B cell (primary cell): ENCODE data around the gene NCOR1. TPM values are rescaled to one million over a fixed set of nuclear protein-coding genes. Genes with fewer than 3 reads are reported as not detected.

Experiments used
- ATAC-seq: fragments of 200-7000 bp; cut with Tn5 transposase; one replicate; pipeline ENCODE4 v1.10.0; 2021; ENCODE audit warnings: low read depth, mild to moderate bottlenecking, moderate number of reproducible peaks, moderate library complexity
- CTCF ChIA-PET: fragments of 350-600 bp; sonication (Branson Sonifier 250); formaldehyde crosslinking; loops from one replicate; lab custom pipeline; 2021; ENCODE audit warnings: antibody characterized with exemption, inconsistent platforms; lab: Charles Lee
- POLR2A ChIA-PET: fragments of 350-600 bp; sonication (Branson Sonifier 250); formaldehyde crosslinking; loops from one replicate; lab custom pipeline; 2021; ENCODE audit warnings: antibody characterized with exemption; lab: Charles Lee
- DNase-seq: peaks from one replicate; pipeline ENCODE4 v3.0.0; 2013
- H2AFZ ChIP-seq: 2 replicates; pipeline ENCODE4 v1.6.1; 2012; ENCODE audit warnings: mild to moderate bottlenecking, low read depth, low read length; ENCODE audit not compliant: insufficient read depth, poor library complexity, severe bottlenecking
- H3K27ac ChIP-seq, 2 donors: 1 replicate in 1 of 2; 2 replicates in 1 of 2; pipeline ENCODE4 v1.5.1; 2012 to 2013; ENCODE audit warnings: low read length in 2 of 2, mild to moderate bottlenecking in 2 of 2, moderate library complexity in 1 of 2
- H3K27me3 ChIP-seq, 4 experiments: fragments of 200-600 bp in 1 of 4; sonication (generic) in 1 of 4; replicated peaks in 1 of 4; 1 replicate in 2 of 4; 2 replicates in 2 of 4; pipeline versions ENCODE4 v1.6.1 to v1.7.0; 2013 to 2016; ENCODE audit warnings: low read length in 3 of 4, mild to moderate bottlenecking in 2 of 4, mixed read lengths in 1 of 4, moderate library complexity in 1 of 4; ENCODE audit not compliant: insufficient read depth in 4 of 4, control insufficient read depth in 3 of 4; ENCODE audit errors: control extremely low read depth in 1 of 4
- H3K36me3 ChIP-seq, 2 experiments: replicated peaks in 1 of 2; 1 replicate in 1 of 2; 2 replicates in 1 of 2; pipeline versions ENCODE4 v1.6.1 to v1.7.1; 2013; ENCODE audit warnings: low read length in 1 of 2; ENCODE audit not compliant: insufficient read depth in 2 of 2, control insufficient read depth in 1 of 2; ENCODE audit errors: control extremely low read depth in 1 of 2, extremely low read depth in 1 of 2
- H3K4me1 ChIP-seq, 2 donors: fragments of 200-600 bp in 1 of 2; sonication (generic) in 1 of 2; 1 replicate in 1 of 2; 2 replicates in 1 of 2; pipeline versions ENCODE4 v1.5.1 to v1.6.1; 2013 to 2017; ENCODE audit warnings: low read length in 2 of 2; ENCODE audit not compliant: control insufficient read depth in 2 of 2, insufficient read depth in 2 of 2
- H3K4me2 ChIP-seq: replicated peaks from 2 replicates; pipeline ENCODE3; 2012; ENCODE audit warnings: mild to moderate bottlenecking, low read depth, low read length; ENCODE audit not compliant: poor library complexity, severe bottlenecking
- H3K4me3 ChIP-seq, 5 experiments: fragments of 200-600 bp in 1 of 5; sonication (generic) in 1 of 5; 1 replicate in 3 of 5; 2 replicates in 2 of 5; pipeline versions ENCODE4 v1.5.1 to v1.7.0; 2011 to 2016; ENCODE audit warnings: low read length in 4 of 5, mild to moderate bottlenecking in 4 of 5, low read depth in 2 of 5, control low read depth in 1 of 5, moderate library complexity in 1 of 5; ENCODE audit not compliant: insufficient read depth in 1 of 5; ENCODE audit errors: control extremely low read depth in 1 of 5, extremely low read depth in 1 of 5
- H3K79me2 ChIP-seq: fragments of 200-600 bp; sonication (generic); one replicate; pipeline ENCODE4 v1.6.0; 2016; ENCODE audit warnings: low read length; ENCODE audit not compliant: control insufficient read depth, insufficient read depth
- H3K9ac ChIP-seq: fragments of 200-600 bp; sonication (generic); 2 replicates; pipeline ENCODE4 v1.6.1; 2017; ENCODE audit warnings: mild to moderate bottlenecking, low read length, moderate library complexity
- H3K9me3 ChIP-seq, 3 donors: one replicate each; pipeline versions ENCODE4 v1.6.1 to v1.7.1; 2013; ENCODE audit warnings: low read length in 2 of 3; ENCODE audit not compliant: control insufficient read depth in 2 of 3, insufficient read depth in 1 of 3; ENCODE audit errors: control extremely low read depth in 1 of 3
- H4K20me1 ChIP-seq: 2 replicates; pipeline ENCODE4 v1.6.0; 2012; ENCODE audit warnings: mild to moderate bottlenecking, low read length; ENCODE audit not compliant: insufficient read depth, control insufficient read depth, poor library complexity, severe bottlenecking
- H3K27ac Mint-ChIP-seq: one replicate; pipeline ENCODE4 v1.8.0; 2021; ENCODE audit warnings: mixed read lengths
- H3K27me3 Mint-ChIP-seq: one replicate; pipeline ENCODE4 v1.8.0; 2021; ENCODE audit warnings: mixed read lengths
- H3K4me1 Mint-ChIP-seq: one replicate; pipeline ENCODE4 v1.8.0; 2021; ENCODE audit warnings: mixed read lengths
- H3K4me3 Mint-ChIP-seq: one replicate; pipeline ENCODE4 v1.8.0; 2021; ENCODE audit warnings: mixed read lengths
- H3K9me3 Mint-ChIP-seq: one replicate; pipeline ENCODE4 v1.8.0; 2022; ENCODE audit warnings: mixed read lengths; ENCODE audit not compliant: insufficient read depth
- EZH2 ChIP-seq: IDR thresholded peaks from 2 replicates; pipeline ENCODE4 v1.6.1; 2012; ENCODE audit warnings: borderline replicate concordance, low read depth, mild to moderate bottlenecking, moderate library complexity, low read length; ENCODE audit not compliant: insufficient read depth, poor library complexity, severe bottlenecking
- WGBS: methylation state at CpG from one replicate; pipeline ENCODE4 v1.1.5; 2013; ENCODE audit warnings: missing lambda C conversion rate; ENCODE audit not compliant: insufficient coverage; 5-methylcytosine and 5-hydroxymethylcytosine counted together
- intact Hi-C: fragments of 100-400 bp; cut with micrococcal nuclease; formaldehyde crosslinking; loops from one replicate; pipeline ENCODE4 v1.10.0; 2022
- polyA plus RNA-seq: library from polyadenylated mRNA; depleted of rRNA; stranded (reverse); fragments of >200 nt; gene quantifications from 2 replicates; pipeline ENCODE4 v1.2.3, GENCODE V29; 2012
- total RNA-seq, 2 donors: library from RNA; stranded (reverse); fragments of 120-200 nt in 1 of 2; gene quantifications; 1 replicate in 1 of 2; 2 replicates in 1 of 2; pipeline versions ENCODE4 v1.2.3 to v1.2.4, GENCODE V29; 2013 to 2022
- TF ChIP-seq, protein P1 (sequence below): fragments of 200-600 bp; IDR thresholded peaks from one replicate; pipeline ENCODE4 v1.8.0; 2022; ENCODE audit warnings: antibody characterized with exemption, mild to moderate bottlenecking

The NCOR1 gene
- total and polyA plus RNA-seq, 2 donors (not counting 1 experiment from before 2014, with no cell fraction given), result 46.3 to 217 TPM

DNA sequence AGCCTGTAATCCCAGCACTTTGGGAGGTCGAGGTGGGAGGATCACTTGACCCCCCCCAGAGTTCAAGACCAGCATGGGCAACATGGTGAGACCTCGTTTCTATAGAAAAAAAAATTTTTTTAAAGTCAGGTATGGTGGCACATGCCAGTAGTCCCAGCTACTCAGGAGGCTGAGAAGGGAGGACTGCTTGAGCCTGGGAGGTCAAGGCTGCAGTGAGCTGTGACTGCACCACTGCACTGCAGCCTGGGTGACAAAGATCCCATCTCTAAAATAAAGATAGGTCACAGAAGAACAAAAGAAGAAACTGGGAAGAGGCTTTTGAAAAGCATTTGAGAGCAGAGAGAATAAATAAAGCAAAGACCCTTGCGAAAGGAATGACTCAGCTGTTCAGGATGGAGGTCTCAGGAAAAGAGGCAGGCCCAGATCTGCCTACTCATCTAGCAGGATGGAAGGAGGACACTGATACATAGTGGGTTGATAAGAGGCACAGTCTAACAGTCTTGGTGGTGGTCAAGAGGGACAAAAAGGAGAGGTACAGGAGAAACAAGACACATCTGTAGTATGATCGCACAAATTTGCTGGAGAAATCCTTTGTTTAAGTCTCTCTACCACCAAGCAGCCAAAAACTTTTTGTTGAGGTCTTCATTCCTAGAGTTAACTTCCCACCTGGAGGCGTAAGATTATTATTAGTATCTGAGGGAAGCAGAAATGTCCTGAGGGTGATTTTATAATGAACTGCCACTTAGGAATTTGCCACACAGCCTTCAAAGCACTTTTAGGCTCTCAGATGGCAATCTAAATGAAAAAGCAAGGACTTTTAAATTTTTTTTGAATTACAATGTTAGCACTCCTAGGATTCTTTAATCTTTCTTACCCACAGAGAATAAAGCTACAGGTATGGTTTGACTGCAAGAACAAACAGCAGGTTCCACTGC, 233.4 kb downstream of the NCOR1 start:
- H3K27me3 ChIP-seq, result no peaks in the 10 kb centered on the region
- H3K9ac ChIP-seq, result no peak overlapping the region
- Mint-ChIP-seq H3K27me3 (no peaks in the 10 kb centered on the region), H3K9me3 (no peaks in the 10 kb centered on the region), H3K4me3 (no peak overlapping the region), H3K27ac (no peak overlapping the region), H3K4me1 (peaks cover 10% of the 10 kb centered on the region)
- no peak overlapping the region for H3K4me2 ChIP-seq
- peaks cover 0 to 6% of the 10 kb centered on the region in 2 donors for H3K4me1 ChIP-seq
- TF ChIP-seq EZH2, result no peak
- TF ChIP-seq, protein P1, sequence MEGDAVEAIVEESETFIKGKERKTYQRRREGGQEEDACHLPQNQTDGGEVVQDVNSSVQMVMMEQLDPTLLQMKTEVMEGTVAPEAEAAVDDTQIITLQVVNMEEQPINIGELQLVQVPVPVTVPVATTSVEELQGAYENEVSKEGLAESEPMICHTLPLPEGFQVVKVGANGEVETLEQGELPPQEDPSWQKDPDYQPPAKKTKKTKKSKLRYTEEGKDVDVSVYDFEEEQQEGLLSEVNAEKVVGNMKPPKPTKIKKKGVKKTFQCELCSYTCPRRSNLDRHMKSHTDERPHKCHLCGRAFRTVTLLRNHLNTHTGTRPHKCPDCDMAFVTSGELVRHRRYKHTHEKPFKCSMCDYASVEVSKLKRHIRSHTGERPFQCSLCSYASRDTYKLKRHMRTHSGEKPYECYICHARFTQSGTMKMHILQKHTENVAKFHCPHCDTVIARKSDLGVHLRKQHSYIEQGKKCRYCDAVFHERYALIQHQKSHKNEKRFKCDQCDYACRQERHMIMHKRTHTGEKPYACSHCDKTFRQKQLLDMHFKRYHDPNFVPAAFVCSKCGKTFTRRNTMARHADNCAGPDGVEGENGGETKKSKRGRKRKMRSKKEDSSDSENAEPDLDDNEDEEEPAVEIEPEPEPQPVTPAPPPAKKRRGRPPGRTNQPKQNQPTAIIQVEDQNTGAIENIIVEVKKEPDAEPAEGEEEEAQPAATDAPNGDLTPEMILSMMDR, result no peak
- H3K79me2 ChIP-seq, result no peaks in the 10 kb centered on the region
- intact Hi-C loops, result no loop called here
- CTCF ChIA-PET, result no interaction called here
- no peaks in the 10 kb centered on the region for H3K9me3 ChIP-seq
- DNase-seq (no peak), ATAC-seq (no peak)
- H2AFZ ChIP-seq, result no peak overlapping the region
- POLR2A ChIA-PET, result no interaction called here
- H3K4me3 ChIP-seq, result no peak overlapping the region
- peaks cover 5 to 57% of the 10 kb centered on the region in 2 experiments for H3K36me3 ChIP-seq
- no peaks in the 10 kb centered on the region for H4K20me1 ChIP-seq
- 72% methylated on average over 3 of the region's 5 CpGs for WGBS
- H3K27ac ChIP-seq, result no peak overlapping the region

DNA sequence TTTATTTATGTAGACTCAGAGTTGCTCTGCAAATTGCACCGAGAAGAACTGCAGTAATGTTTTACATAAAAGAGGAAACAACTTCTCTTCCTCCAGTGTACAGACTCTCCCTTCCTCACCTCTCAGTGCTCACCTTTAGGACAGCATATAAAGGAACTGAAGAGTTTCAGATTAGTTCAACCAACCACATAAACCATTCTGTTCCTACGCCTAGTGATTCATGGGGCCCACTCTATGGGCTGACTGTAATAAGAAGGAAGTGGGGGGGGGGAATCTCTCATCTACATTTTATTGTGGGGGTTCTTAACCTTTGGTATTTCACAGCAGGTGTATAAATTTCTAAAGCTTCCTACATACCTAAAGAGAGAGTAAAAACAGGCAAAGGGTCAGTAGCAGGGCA, 234.1 kb downstream of the NCOR1 start:
- H3K27ac Mint-ChIP-seq, result no peak overlapping the region
- no CpG with 5 or more reads among the region's 2 CpGs for WGBS
- H3K9ac ChIP-seq, result no peak overlapping the region

More for the DNA sequence above, 234.1 kb downstream of the NCOR1 start:
- no peak overlapping the region for H3K4me3 Mint-ChIP-seq
- H3K4me1 Mint-ChIP-seq, result peaks cover 10% of the 10 kb centered on the region
- ATAC-seq, result peak; percentile 60
- H3K27me3 Mint-ChIP-seq, result no peaks in the 10 kb centered on the region
- POLR2A ChIA-PET, result no interaction called here
- no peak for DNase-seq
- no peaks in the 10 kb centered on the region for H3K9me3 Mint-ChIP-seq
- intact Hi-C loops, result no loop called here
- Histone ChIP-seq H3K9me3 (no peaks in the 10 kb centered on the region), H3K36me3 (peaks cover 5 to 51% of the 10 kb centered on the region in 2 experiments), H3K27ac (no peak overlapping the region), H2AFZ (no peak overlapping the region), H3K4me1 (peaks cover 0 to 6% of the 10 kb centered on the region in 2 donors), H3K79me2 (no peaks in the 10 kb centered on the region), H3K4me3 (no peak overlapping the region), H3K27me3 (no peaks in the 10 kb centered on the region), H3K4me2 (no peak overlapping the region), H4K20me1 (no peaks in the 10 kb centered on the region)
- TF ChIP-seq, protein P1, result no peak
- no peak for TF ChIP-seq EZH2
- CTCF ChIA-PET, result no interaction called here
